Stimulated activated naive CD8-positive, alpha-beta T cell treated with anti-CD3 and anti-CD28 coated beads, Interleukin-15, Interleukin-2, amounts not matched to agents 100 ng/mL and 50 ng/mL, for 24 hours (primary cell): Measurements from ENCODE around the gene C6orf163.

Experiments used
- H3K27ac Mint-ChIP-seq: one replicate; pipeline ENCODE4 v1.8.0; 2021; ENCODE audit warnings: mild to moderate bottlenecking, mixed read lengths
- H3K27me3 Mint-ChIP-seq: one replicate; pipeline ENCODE4 v1.8.0; 2021; ENCODE audit warnings: mixed read lengths
- H3K36me3 Mint-ChIP-seq: one replicate; pipeline ENCODE4 v1.8.0; 2021; ENCODE audit warnings: low read depth, mixed read lengths
- H3K4me1 Mint-ChIP-seq: one replicate; pipeline ENCODE4 v1.8.0; 2021; ENCODE audit warnings: low read depth, mixed read lengths
- H3K4me3 Mint-ChIP-seq: one replicate; pipeline ENCODE4 v1.8.0; 2021; ENCODE audit warnings: mild to moderate bottlenecking, mixed read lengths
- H3K9me3 Mint-ChIP-seq: one replicate; pipeline ENCODE4 v1.8.0; 2021; ENCODE audit warnings: mixed read lengths

The C6orf163 gene

DNA sequence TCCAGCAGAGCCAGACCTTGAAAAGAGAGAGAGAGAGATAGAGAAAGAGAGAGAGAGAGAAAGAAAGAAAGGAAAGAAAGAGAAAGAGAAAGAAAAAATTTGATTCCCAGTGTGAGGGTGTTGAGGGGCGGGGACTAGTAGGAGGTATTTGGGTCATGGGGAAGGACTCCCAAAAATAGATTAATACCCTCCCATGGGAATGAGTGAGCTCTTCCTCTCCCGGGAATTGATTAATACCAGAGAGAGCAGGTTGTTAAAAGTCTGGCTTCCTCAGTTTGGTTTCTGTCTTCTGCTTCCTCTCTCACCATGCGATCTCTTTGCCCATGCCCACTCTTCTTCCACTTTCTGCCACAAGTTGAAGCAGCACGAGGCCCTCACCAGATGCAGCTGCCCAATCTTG lies 34.3 kb downstream of the C6orf163 start:
- no peaks in the 10 kb centered on the region for H3K36me3 Mint-ChIP-seq
- peak overlapping the region; percentile 32 for H3K27ac Mint-ChIP-seq
- no peaks in the 10 kb centered on the region for H3K27me3 Mint-ChIP-seq
- no peak overlapping the region for H3K4me3 Mint-ChIP-seq
- no peaks in the 10 kb centered on the region for H3K4me1 Mint-ChIP-seq
- H3K9me3 Mint-ChIP-seq: no peaks in the 10 kb centered on the region

DNA sequence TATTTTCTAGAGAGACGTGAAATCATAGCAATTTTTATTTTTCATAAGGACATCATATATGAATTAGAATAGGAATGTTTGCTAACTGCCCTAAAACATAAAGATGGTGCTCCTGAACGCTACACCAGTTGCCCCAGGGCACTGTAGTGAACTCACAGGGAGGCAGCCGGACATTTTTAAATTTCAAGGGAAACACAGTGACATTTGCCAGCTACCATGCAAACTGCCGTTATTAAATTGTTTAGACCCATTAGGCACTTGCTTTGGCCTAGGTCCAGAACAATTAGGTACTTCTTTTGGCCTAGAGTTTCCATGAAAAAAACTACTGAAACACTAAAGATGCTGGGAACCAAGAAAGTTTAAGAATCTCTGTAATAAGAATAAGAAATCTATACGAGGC lies 38.2 kb downstream of the C6orf163 start:
- H3K4me3 Mint-ChIP-seq: no peak overlapping the region
- no peaks in the 10 kb centered on the region for H3K4me1 Mint-ChIP-seq
- no peaks in the 10 kb centered on the region for H3K9me3 Mint-ChIP-seq
- no peaks in the 10 kb centered on the region for H3K27me3 Mint-ChIP-seq
- H3K27ac Mint-ChIP-seq: no peak overlapping the region
- H3K36me3 Mint-ChIP-seq: no peaks in the 10 kb centered on the region

DNA sequence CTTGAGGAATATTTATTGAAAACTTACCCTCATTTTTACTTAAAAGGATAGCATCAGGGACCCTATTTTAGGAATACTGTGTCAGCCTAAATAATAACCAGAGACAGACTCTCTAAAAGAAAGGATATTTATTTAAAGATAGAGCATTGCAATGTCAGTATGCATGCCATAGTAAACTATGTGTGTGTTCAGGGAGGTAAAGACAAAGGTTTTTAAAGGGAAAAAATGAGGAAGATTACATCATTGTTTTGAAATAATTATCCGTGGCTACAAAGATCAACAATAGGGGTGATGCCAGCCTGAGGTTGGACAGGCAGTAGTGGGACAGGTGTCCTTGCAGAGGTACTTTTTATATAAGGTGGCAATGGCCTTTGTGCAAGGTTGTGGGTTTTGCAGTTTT lies 39.4 kb downstream of the C6orf163 start:
- H3K36me3 Mint-ChIP-seq: no peaks in the 10 kb centered on the region
- H3K27ac Mint-ChIP-seq: no peak overlapping the region
- no peaks in the 10 kb centered on the region for H3K9me3 Mint-ChIP-seq
- H3K4me1 Mint-ChIP-seq: no peaks in the 10 kb centered on the region
- H3K4me3 Mint-ChIP-seq: no peak overlapping the region
- H3K27me3 Mint-ChIP-seq: no peaks in the 10 kb centered on the region

DNA sequence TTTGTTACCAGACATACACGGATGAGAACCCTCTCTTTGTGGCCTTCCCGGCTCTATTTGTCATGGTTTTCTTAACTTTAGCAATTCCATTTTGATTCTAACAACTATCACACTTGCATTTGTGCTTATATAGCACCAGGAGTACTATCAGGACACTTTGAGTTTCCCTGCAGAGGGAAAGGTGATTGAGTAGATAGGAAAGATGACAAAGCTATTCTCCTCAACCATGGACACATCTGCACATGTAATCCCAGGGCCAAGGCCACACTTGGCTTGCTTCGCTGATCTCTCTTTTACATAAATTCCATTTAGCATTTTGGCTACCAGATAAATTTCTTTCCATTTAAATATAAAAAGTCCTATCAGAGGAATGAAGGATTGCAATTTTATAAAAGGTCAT lies 39.8 kb downstream of the C6orf163 start:
- Mint-ChIP-seq H3K4me1 (no peaks in the 10 kb centered on the region), H3K4me3 (no peak overlapping the region), H3K27ac (no peak overlapping the region), H3K36me3 (no peaks in the 10 kb centered on the region), H3K9me3 (no peaks in the 10 kb centered on the region), H3K27me3 (no peaks in the 10 kb centered on the region)

DNA sequence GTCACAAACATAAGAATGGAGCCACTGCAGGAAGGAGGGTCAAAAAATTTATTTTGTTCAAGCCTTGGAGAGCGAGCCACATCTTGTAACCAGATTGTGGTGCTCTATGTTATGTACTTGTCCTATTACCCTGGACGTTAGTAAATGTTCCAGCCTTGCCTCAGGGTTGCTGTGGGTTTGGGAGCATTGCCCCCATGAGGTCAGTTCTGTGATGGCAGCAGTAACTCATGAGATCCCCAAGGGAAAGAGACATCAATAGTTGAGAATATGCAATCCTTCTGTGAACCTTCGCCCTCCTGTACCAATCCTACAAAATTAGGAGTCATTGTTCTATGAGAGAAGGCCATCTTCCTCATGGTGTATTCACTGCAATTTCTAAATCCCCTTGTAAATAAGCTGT lies 46.7 kb downstream of the C6orf163 start:
- no peak overlapping the region for H3K4me3 Mint-ChIP-seq
- H3K27me3 Mint-ChIP-seq: no peaks in the 10 kb centered on the region
- H3K27ac Mint-ChIP-seq: no peak overlapping the region
- H3K36me3 Mint-ChIP-seq: no peaks in the 10 kb centered on the region
- H3K9me3 Mint-ChIP-seq: no peaks in the 10 kb centered on the region
- H3K4me1 Mint-ChIP-seq: no peaks in the 10 kb centered on the region

DNA sequence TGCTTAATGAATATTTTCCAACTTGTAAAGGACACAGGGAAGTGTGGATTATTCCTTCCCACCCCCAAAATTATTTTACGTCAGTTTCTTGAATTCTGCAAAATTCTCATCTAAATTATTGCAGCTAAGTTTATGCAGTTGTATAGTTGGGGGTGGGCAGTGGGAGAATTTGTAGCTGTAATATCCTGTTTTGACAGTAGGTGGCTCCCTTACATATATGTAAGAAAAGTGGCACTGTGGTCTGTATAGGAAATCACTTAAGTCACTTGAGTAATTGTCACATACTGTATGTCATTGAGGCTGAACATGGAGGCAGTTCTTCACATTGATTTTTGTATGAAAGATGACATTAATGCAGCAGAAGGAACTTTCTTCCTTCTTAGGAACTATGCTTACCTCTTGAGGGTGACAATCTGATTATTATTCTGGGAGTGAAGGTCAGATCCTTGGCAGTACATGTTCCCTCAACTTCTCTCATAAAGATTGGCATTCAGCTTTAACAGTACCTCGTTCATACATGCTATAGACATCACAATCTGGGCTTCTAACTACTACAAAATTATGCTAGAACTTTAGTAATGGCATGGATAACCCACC lies 48.5 kb downstream of the C6orf163 start:
- no peak overlapping the region for H3K4me3 Mint-ChIP-seq
- H3K4me1 Mint-ChIP-seq: no peaks in the 10 kb centered on the region
- H3K36me3 Mint-ChIP-seq: no peaks in the 10 kb centered on the region
- no peaks in the 10 kb centered on the region for H3K9me3 Mint-ChIP-seq
- no peak overlapping the region for H3K27ac Mint-ChIP-seq
- H3K27me3 Mint-ChIP-seq: no peaks in the 10 kb centered on the region

DNA sequence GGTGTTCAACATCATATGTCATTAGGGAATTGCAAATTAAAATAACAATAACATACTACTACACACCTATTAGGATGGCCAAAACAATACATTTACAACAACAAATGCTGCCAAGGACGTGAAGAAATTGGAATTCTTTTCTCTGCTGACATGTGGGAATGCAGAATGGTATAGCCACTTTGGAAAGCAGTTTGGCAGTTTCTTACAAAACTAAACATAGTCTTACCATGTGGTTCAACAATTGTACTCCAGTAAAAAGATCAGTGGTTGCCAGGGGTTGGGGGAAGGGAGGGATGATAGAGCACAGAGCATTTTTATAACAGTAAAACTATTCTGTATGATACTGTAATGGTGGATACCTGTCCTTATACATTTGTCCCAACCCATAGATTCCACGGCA lies 50.8 kb downstream of the C6orf163 start:
- Mint-ChIP-seq H3K36me3 (no peaks in the 10 kb centered on the region), H3K4me3 (no peak overlapping the region), H3K27ac (no peak overlapping the region), H3K9me3 (no peaks in the 10 kb centered on the region), H3K4me1 (no peaks in the 10 kb centered on the region), H3K27me3 (no peaks in the 10 kb centered on the region)

DNA sequence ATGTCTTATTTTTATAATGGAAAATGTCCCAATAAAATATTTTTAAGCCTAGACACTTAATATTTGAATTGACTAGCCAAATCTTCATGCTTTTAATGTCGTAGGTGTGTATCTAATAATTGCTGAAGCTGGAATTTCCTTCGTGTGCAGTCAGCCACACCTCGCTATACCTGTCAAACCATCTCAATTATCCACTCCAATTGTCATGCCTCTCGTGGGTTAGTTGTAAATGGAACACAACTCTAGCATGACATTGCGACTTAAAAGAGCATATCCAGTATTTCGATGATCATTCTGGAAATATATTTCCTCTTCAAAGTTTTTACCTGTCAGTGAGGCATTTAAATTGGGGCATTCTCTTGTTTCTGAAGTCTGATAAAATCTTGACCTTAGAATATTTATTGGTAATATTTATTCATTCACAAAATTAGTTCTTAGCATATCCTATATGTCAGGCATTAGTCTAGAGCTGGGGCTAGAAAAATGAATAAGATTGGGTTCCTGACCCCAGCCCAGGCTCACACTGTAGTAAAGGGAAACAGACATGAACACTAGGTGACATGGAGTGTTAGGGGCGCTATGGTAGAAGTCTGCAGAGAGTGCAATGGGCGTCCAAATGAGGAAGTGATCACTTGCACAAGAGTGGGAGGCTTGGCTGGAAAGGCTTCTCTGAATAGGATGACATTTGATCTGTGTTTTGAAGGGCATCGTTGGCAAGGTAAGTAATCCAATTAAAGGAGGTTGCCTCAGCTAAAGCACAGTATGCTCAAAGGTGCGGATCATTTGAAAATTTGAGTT lies 52.2 kb downstream of the C6orf163 start:
- H3K4me1 Mint-ChIP-seq: no peaks in the 10 kb centered on the region
- H3K36me3 Mint-ChIP-seq: no peaks in the 10 kb centered on the region
- H3K27ac Mint-ChIP-seq: no peak overlapping the region
- H3K4me3 Mint-ChIP-seq: no peak overlapping the region
- H3K9me3 Mint-ChIP-seq: no peaks in the 10 kb centered on the region
- no peaks in the 10 kb centered on the region for H3K27me3 Mint-ChIP-seq

DNA sequence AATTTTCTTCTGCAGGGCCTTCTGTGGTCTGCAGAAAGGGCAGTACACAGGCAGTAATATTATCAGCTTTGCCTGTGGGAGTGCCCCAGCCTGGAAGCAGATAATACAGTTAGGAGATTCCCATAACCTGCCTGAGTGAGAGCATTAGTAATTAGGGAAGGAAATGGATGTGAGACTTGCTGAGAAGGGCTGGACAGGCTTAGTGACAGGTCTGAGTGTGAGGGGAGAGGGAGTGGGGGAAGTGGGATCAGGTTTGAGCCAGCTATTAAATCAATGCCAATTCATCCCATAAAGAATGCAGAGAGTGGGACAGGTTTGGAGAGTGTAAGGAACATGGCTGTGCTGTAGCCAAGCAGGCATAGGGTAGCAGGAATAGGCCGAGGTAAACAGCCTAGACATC lies 53.0 kb downstream of the C6orf163 start:
- Mint-ChIP-seq H3K4me1 (no peaks in the 10 kb centered on the region), H3K9me3 (no peaks in the 10 kb centered on the region), H3K4me3 (no peak overlapping the region), H3K36me3 (no peaks in the 10 kb centered on the region), H3K27ac (no peak overlapping the region), H3K27me3 (no peaks in the 10 kb centered on the region)

DNA sequence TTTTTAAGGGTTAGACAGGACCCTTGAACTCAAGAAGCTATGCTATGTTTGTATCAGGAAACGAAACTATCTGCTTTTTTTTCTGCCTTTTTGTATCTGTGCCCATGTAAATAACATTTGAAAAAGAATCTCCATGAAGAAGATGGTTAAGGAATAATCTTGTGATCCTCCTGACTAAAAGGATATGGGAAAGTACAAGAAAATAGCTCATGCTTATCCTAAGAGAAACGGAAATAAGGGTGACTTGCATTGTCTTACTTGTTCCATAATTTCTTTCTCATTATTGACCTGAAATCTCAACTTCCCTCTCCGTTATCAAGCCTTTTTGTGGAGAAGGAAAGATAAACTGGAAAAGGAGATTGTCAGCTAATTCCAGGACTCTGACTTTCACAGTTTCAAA lies 57.2 kb downstream of the C6orf163 start:
- no peak overlapping the region for H3K4me3 Mint-ChIP-seq
- H3K27me3 Mint-ChIP-seq: peaks cover 9% of the 10 kb centered on the region
- H3K4me1 Mint-ChIP-seq: no peaks in the 10 kb centered on the region
- no peaks in the 10 kb centered on the region for H3K36me3 Mint-ChIP-seq
- H3K27ac Mint-ChIP-seq: no peak overlapping the region
- H3K9me3 Mint-ChIP-seq: no peaks in the 10 kb centered on the region

DNA sequence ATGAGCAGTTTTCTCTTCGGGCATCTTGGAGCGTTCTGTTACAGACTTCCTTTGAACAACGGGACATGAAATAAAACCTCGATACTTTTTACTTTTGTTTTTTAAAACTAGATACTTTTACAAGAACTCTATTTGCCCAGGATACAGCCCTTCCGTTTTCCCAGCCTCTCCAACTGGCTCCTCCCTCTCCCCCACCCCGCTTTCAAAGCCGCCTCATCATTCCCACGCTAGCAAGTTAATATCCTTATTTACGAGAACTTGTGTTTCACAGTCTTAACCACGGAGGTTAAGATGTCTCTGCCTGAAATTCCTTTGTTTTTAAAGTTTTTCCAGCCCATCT lies 62.9 kb downstream of the C6orf163 start:
- Mint-ChIP-seq H3K9me3 (no peaks in the 10 kb centered on the region), H3K36me3 (no peaks in the 10 kb centered on the region), H3K4me3 (peak overlapping the region; percentile 79), H3K27me3 (peaks cover 31% of the 10 kb centered on the region), H3K4me1 (peaks cover 11% of the 10 kb centered on the region), H3K27ac (no peak overlapping the region)

DNA sequence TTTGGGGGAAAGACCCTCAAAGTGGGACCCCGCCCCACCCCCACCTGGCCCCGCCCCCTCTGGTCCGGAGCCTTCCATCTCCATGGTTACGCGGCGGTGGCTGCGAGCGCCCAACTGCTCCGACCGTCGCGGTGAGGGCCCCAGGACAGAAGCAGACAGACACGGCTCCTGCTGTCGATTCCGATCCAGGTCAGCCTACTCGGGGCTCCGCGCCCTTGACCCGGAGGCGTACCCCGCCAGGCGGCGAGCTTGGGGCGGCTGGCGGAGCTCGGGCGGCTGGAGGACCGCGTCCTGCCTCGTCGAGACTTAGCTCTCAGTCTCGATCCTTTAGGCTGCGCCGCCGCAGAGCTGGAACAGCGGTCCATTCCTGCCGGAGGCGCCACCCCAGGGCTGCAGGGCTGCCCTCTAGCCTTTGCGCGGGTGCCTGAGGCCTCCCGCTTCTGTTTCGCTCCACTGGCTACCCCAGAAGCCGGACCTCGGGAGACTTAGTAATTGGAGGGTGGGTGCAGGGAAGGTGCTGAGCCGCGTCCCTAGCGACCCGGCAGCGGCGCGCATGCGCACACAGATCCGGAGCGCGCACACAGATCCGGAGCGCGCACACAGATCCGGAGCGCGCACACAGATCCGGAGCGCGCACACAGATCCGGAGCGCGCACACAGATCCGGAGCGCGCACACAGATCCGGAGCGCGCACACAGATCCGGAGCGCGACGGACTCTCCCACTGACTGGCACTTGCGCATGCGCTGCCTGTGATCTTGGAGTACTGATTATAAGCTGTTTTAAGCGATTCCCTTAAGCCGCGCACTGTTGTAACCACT lies 63.5 kb downstream of the C6orf163 start, which contains the start of gene CFAP206:
TSS of gene CFAP206 (plus strand) at position 72 of the 820 bp plus-strand sequence. CDS start 1,868 bp downstream, outside the sequence.
- peak within 1 kb of the TSS; percentile 79 for H3K4me3 Mint-ChIP-seq
- no peaks in the 10 kb centered on the region for H3K9me3 Mint-ChIP-seq

DNA sequence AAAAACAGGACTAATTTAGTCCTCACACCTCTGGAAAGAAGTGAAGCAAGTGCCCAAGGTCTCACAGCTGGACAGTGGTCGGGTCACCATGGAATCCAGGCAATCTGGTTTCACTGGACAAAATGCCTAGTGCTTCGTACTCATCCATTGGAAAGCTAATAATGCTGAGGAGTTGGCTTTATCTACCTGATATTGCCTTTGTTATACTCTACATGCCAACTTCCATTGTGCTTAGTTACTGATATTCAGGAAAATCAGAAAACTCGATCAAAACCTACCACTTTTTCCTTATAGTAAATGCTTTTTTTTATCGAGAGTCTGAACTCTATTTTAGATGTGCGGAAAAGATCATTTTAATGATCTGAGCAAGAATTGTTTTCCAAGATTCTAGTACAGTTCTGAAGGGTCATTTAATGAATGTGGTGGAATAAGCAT lies 64.1 kb downstream of the C6orf163 start:
- H3K4me1 Mint-ChIP-seq: peaks cover 11% of the 10 kb centered on the region
- no peaks in the 10 kb centered on the region for H3K9me3 Mint-ChIP-seq
- peak overlapping the region; percentile 61 for H3K27ac Mint-ChIP-seq
- H3K4me3 Mint-ChIP-seq: peak overlapping the region; percentile 79
- peaks cover 36% of the 10 kb centered on the region for H3K27me3 Mint-ChIP-seq
- no peaks in the 10 kb centered on the region for H3K36me3 Mint-ChIP-seq

More for the DNA sequence above, 63.5 kb downstream of the C6orf163 start, which contains the start of gene CFAP206:
- H3K4me1 Mint-ChIP-seq: peaks cover 11% of the 10 kb centered on the region
- peaks cover 35% of the 10 kb centered on the region for H3K27me3 Mint-ChIP-seq
- H3K36me3 Mint-ChIP-seq: no peaks in the 10 kb centered on the region
- peak within 1 kb of the TSS; percentile 61 for H3K27ac Mint-ChIP-seq
